ENCODE results near the gene PRR27.

Gene PRR27

GRCh38 chr4:70153937-70154336 is at the start of gene PRR27:
PRR27 (plus strand) TSS chr4:70154237; CDS start chr4:70154376, 139 bp downstream.
- no peak for DNase-seq (ENCODE audit: low read depth, low spot score)

GRCh38 chr4:70110917-70111316 is 43.1 kb upstream of the PRR27 start:
- no peak for DNase-seq (ENCODE audit: low read depth, low spot score)

GRCh38 chr4:70113656-70114055 is 40.4 kb upstream of the PRR27 start:
- DNase-seq (ENCODE audit: low read depth, low spot score) = no peak

GRCh38 chr4:70114096-70114495 is 39.9 kb upstream of the PRR27 start:
- DNase-seq (ENCODE audit: low read depth, low spot score) = no peak

DNA sequence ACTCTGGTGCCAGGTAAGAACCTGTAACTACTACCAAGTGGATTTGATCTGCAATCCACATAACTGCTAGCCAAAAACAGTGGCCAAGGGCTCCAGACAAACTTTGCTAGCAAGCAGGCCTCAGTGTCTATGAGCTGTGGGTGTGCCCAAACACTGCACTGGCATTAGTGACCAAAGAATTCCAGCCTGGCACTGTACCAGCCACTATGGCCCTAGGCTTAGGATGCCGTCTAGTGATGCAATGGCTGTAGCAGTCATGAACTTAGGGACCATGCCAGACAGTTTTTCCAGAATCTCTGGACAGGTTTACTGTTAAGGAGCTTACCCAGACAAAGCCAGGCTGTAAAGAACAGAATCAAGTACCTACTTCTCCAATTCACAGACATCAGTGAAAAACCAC is 33.7 kb upstream of the PRR27 start:
- DNase-seq (ENCODE audit: low read depth, low spot score) = no peak

- no peak for DNase-seq (ENCODE audit: low read depth, low spot score)
Measured at GRCh38 chr4:70133473-70133872, 20.6 kb upstream of the PRR27 start.

DNA sequence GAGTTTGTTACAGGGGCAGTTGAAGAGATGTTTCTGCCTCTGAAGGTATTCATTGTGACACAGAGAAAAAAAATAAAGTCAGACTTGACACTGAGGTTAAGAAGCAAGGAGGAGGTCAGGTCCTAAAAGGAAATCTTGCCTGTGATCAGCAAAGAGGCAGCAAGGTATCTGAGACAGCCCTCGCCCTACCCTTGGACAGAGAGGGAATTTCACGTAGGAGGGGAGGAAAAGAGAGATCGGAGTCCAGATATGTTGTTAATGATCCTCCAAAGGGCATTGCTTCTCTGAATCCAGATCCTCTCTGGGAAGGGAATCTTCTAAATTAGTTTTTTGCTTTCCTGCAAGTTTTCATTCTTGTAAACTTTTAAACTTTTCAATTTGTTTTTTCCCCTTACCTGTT is 15.3 kb upstream of the PRR27 start:
- DNase-seq (ENCODE audit: low read depth, low spot score) = no peak

DNA sequence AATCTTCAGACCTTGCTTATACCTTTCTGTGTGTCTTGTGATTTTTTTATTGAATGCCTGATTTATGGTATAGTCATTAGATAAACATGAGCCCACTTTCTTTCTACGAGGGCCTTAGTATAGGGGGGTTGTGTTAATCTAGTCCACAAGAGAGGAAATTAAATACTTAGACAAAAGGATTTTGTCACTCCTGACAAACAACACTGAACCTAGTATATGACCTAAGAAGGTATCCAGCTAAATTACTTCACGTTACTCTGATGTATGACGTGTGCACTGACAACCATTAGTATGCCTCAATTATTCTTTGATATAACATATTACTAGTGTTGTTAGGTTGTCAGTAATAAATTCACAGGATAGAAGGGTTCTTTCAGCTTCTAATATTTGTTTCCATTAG is 2.8 kb upstream of the PRR27 start:
- no peak for DNase-seq (ENCODE audit: low read depth, low spot score)

DNA sequence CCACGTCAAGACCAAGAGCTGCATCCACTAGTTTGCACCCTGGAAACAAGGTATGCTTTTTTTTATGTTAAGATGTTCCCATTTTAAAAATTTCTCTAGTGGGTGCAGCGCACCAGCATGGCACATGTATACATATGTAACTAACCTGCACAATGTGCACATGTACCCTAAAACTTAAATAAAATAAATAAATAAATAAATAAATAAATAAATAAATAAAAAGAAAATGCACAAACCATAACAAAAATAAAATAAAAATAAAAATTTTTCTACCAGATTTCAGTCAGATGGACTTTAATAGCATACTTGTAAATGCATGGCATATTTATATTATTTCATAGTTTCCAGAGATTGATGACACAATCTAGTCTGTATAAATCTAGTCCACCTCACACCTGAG is 1.9 kb upstream of the PRR27 start:
- DNase-seq (ENCODE audit: low read depth, low spot score) = no peak

DNA sequence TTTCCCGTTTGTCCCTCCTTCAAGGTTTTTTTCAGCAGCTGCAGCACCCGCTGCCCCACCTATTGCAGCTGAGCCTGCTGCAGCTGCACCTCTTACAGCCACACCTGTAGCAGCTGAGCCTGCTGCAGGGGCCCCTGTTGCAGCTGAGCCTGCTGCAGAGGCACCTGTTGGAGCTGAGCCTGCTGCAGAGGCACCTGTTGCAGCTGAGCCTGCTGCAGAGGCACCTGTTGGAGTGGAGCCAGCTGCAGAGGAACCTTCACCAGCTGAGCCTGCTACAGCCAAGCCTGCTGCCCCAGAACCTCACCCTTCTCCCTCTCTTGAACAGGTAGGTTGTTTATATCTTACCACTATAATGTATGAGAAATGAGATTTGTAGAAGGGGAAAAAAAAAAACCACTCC is 4.5 kb downstream of the PRR27 start:
- DNase-seq (ENCODE audit: low read depth, low spot score) = no peak

DNA sequence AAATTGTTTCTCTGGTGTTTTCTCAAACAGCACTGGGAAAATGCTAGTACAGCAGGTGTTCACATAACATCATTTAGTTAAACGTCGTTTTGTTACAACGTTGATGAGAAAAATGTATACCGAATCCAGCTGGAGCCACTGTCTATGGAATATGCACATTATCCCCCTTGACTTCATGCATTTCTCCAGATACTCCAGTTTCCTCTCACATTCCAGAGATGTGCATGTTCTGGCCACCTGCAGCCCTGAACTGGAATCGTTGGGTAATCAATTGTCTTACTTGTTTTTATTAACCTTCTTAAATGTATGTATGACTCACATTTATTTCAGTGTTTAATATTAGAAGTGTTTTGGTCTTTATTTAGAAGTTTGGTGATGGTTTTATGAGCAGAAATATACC is 23.1 kb downstream of the PRR27 start:
- no peak for DNase-seq (ENCODE audit: low read depth, low spot score)

DNA sequence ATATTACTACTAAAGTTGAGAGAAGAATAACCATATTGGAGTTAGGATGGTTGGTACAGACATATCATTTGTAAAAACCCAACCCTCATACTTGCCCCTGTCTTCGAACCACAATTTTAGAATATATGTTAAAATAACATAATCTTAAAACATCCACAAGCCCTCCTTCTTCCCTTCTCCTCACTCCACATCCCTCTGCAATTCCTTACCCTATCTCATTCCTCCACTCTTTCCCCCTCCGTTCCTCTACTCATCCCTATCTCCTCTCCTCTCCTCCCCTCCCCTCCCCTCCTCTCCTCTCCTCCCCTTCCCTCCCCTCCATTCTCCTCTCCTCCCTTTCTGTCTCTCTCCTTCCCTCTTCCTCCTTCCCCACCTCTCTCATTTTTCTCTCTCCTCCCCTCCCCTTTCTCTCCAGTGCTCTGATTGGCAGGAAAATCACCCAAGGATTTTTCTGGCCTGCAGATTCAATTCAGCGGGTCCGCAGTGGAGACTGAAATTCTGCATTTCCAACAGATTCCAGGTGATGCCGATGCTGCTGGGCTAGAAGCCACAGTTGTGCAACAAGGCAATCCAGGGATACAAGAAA is 24.1 kb downstream of the PRR27 start:
- no peak for DNase-seq (ENCODE audit: low read depth, low spot score)

DNA sequence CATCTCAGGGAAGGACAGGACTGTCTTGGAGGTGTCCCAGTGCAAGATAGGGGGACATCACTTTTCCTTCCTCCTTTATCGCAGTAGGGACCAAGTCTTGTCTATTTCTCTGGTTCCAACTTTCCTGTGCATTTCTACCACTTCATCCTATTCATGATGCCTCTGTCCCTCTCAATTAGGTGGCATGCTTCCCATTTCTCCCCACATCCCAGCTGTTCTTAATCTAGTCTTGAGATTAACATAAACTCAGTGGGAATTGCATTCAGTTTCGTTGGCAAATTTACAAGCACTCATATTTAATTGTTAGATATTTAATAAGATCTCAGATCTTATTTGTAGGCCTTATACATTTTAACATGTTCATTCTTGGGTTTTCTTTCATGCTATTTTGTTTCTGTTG is 25.8 kb downstream of the PRR27 start:
- no peak for DNase-seq (ENCODE audit: low read depth, low spot score)

DNA sequence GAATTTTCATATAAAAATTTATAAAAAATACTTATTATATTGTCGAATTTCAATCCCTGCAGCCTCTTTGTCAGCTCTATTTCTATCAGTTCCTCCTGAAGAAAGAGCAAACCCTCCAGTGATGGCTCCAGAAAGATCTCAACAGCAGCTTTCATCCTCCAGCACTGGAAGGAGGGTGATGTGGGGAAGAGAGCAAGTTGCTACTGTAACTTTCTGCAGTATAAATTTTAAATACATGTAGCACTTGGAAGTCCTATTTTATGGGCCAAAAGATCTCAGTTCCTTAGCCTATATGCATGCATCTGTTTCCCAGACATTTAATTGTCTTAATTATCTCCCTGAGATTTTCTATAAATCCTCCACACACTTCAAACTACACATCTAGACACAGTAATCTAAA is 27.8 kb downstream of the PRR27 start:
- no peak for DNase-seq (ENCODE audit: low read depth, low spot score)

GRCh38 chr4:70182517-70183167 is 28.6 kb downstream of the PRR27 start:
- DNase-seq (ENCODE audit: low read depth, low spot score) = no peak

- peak; percentile 7 for DNase-seq (ENCODE audit: low read depth, low spot score)
Measured at GRCh38 chr4:70183168-70183939, 29.3 kb downstream of the PRR27 start.

- no peak for DNase-seq (ENCODE audit: low read depth, low spot score)
Measured at GRCh38 chr4:70183940-70184246, 29.9 kb downstream of the PRR27 start.

DNA sequence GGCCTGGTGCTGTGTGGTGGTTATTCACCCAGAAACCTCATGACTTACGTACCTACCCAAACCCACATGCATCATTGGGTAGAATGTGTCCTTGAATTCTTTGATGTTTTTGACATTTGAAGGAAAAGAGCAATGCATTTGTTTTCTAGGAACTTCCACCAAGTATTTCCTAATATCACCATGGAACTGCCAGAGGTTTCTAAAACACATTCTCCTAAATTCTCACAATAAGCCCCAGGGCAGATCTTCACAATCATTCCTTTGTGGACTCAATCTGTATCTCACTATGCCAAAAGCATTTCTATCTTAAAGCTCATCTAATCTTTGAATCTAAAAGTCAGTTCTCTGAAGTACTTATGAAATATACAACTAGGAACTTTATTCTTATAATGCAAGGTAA is 33.2 kb downstream of the PRR27 start:
- no peak for DNase-seq (ENCODE audit: low read depth, low spot score)

DNA sequence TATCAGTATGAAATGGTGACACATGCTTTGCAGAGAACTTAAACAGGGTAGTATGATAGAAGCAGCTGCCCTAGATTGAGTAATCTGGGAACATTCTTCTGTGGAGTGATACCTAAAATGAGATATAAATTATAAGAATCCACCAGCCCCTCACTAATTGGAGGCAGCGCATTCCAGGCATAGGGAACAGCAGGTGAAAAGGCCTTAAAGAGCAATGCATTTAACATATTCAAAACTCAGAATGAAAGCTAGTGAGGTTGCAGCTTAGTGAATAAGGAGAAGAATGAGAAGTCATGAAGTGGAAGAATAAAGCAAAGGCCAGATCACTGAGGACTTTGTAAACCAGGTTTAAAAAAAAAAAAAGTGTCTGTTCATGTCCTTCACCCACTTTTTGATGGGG is 36.5 kb downstream of the PRR27 start:
- DNase-seq (ENCODE audit: low read depth, low spot score) = no peak

DNA sequence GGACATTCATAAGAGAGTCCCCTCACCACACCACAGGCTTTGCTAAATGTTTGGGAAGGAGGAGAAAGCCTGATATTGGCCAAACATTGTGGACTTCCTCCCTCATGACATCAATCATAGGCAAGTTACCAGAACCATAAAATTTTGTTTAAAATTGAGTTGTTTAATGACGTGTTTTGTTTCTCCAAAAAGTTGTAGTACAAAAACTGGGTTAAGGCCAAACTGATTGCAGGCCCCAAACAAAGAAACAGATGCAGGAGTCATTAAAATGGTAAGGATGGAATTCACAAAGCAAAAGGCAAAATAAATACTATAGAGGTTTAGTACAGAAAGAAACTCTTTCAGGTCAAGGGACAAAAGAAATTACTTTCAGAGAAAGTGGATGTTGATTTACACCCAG is 37.6 kb downstream of the PRR27 start:
- no peak for DNase-seq (ENCODE audit: low read depth, low spot score)

GRCh38 chr4:70192895-70193294 is 38.9 kb downstream of the PRR27 start:
- no peak for DNase-seq (ENCODE audit: low read depth, low spot score)

GRCh38 chr4:70195425-70195824 is 41.4 kb downstream of the PRR27 start, which contains the start of gene ODAM:
ODAM (plus strand) TSS chr4:70195725; CDS start chr4:70196544, 819 bp downstream.
- DNase-seq (ENCODE audit: low read depth, low spot score) = no peak

GRCh38 chr4:70196857-70197256 is 42.8 kb downstream of the PRR27 start:
- no peak for DNase-seq (ENCODE audit: low read depth, low spot score)

Measured in smooth muscle cell of the brain vasculature (primary cell).